ENCODE data around the gene ADARB1.

DNA sequence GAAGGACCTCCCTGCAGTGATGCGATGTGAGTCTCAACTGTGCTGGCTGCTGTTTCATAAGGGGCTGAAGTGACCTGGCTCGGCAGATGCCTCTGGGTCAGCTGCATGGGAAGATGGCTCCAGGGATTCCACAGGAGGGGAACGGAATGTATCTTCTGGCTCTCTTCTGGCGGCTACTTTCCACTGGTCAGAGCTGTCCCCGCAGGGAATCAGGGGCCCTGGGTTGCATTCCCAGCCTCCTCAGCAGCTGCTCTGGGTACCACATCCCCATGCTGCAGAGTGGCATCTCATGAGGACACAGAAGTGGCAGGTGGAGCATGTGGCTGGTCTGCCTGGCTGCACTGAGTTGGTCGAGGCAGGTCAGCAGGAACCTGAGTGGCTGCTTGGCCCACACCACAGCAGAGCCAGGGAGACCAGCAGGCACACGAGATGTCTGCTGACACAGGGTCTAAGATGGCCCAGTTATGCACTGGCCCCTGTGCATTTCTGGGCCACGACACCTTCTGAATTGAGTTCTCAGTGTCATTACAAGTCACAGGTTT lies 170.5 kb downstream of the ADARB1 start:
- TF ChIP-seq, protein P1, sequence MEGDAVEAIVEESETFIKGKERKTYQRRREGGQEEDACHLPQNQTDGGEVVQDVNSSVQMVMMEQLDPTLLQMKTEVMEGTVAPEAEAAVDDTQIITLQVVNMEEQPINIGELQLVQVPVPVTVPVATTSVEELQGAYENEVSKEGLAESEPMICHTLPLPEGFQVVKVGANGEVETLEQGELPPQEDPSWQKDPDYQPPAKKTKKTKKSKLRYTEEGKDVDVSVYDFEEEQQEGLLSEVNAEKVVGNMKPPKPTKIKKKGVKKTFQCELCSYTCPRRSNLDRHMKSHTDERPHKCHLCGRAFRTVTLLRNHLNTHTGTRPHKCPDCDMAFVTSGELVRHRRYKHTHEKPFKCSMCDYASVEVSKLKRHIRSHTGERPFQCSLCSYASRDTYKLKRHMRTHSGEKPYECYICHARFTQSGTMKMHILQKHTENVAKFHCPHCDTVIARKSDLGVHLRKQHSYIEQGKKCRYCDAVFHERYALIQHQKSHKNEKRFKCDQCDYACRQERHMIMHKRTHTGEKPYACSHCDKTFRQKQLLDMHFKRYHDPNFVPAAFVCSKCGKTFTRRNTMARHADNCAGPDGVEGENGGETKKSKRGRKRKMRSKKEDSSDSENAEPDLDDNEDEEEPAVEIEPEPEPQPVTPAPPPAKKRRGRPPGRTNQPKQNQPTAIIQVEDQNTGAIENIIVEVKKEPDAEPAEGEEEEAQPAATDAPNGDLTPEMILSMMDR (IDR thresholded peaks at IDR 0.05; ENCODE audit: poor library complexity) = no peak
- no peak for TF ChIP-seq EZH2 (IDR thresholded peaks at IDR 0.05; ENCODE audit: borderline replicate concordance)
